DMS153 treated with DMSO at 0.1 percent for 48 hours (cell line): Measurements from ENCODE around the gene KYAT1.

Source experiments
- DNase-seq: peaks from one replicate; lab custom pipeline; 2025; ENCODE audit not compliant: unreplicated experiment; lab: John Stamatoyannopoulos, UW

KYAT1 gene

GRCh38 chr9:128909859-128910258 is 28.1 kb upstream of the KYAT1 start:
- no peak for DNase-seq

- no peak for DNase-seq
Measured at GRCh38 chr9:128908372-128908771, 26.6 kb upstream of the KYAT1 start.

GRCh38 chr9:128906741-128907140 is 25.0 kb upstream of the KYAT1 start:
- DNase-seq, result no peak

- DNase-seq, result no peak
Measured at GRCh38 chr9:128905964-128906363, 24.2 kb upstream of the KYAT1 start.

GRCh38 chr9:128903871-128904620 is 22.3 kb upstream of the KYAT1 start:
- DNase-seq, result no peak

GRCh38 chr9:128903079-128903461 is 21.3 kb upstream of the KYAT1 start:
- DNase-seq, result no peak

- DNase-seq, result peak; percentile 20
Measured at GRCh38 chr9:128902351-128903078, 20.8 kb upstream of the KYAT1 start.

GRCh38 chr9:128901822-128902221 is 20.1 kb upstream of the KYAT1 start:
- DNase-seq, result no peak

GRCh38 chr9:128901379-128901778 is 19.6 kb upstream of the KYAT1 start:
- DNase-seq, result no peak

- DNase-seq, result no peak
Measured at GRCh38 chr9:128899566-128900322, 18.0 kb upstream of the KYAT1 start.

GRCh38 chr9:128898845-128899565 is 17.3 kb upstream of the KYAT1 start:
- DNase-seq, result no peak

GRCh38 chr9:128898382-128898781 is 16.6 kb upstream of the KYAT1 start:
- DNase-seq, result no peak

- DNase-seq, result no peak
Measured at GRCh38 chr9:128895556-128895955, 13.8 kb upstream of the KYAT1 start.

- no peak for DNase-seq
Measured at GRCh38 chr9:128894764-128895163, 13.0 kb upstream of the KYAT1 start.

GRCh38 chr9:128893354-128893753 is 11.6 kb upstream of the KYAT1 start:
- no peak for DNase-seq

- no peak for DNase-seq
Measured at GRCh38 chr9:128892221-128892921, 10.6 kb upstream of the KYAT1 start.

- DNase-seq, result no peak
Measured at GRCh38 chr9:128891321-128892220, 9.8 kb upstream of the KYAT1 start.

GRCh38 chr9:128887914-128888350 is 6.2 kb upstream of the KYAT1 start:
- DNase-seq, result no peak

GRCh38 chr9:128887049-128887448 is 5.3 kb upstream of the KYAT1 start:
- no peak for DNase-seq
